ENCODE measurements around the gene PIGN.

The PIGN gene

GRCh38 chr18:61992923-61993322 is 193.9 kb downstream of the PIGN start:
- ATAC-seq: no peak

DNA sequence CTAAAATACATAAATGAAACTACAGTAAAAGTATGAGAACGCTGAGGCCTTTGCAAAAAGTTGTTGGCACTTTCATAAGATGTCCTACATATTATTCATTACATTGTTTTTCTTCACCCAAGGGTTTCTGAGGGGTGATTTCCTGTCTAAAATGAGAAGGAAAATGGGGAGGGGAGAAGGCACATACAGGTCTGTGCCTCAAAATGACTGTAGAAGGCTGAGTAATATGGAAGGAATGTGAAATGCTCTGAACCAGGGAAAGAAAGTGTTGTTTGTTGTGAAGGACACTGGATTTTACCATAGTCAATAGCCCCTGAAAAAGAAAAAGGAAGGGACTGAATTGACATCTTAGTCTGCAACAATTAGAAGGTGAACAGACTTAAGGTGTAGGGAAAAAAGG is 194.6 kb downstream of the PIGN start:
- H3K9me3 Mint-ChIP-seq: no peaks in the 10 kb centered on the region
- peaks cover 17% of the 10 kb centered on the region for H3K27me3 Mint-ChIP-seq
- H3K4me1 Mint-ChIP-seq: no peaks in the 10 kb centered on the region
- no peak overlapping the region for H3K27ac Mint-ChIP-seq
- no peak overlapping the region for H3K4me3 Mint-ChIP-seq
- ATAC-seq: no peak
- H3K36me3 Mint-ChIP-seq: no peaks in the 10 kb centered on the region

More at GRCh38 chr18:61992923-61993322, 193.9 kb downstream of the PIGN start:
- Mint-ChIP-seq H3K9me3 (no peaks in the 10 kb centered on the region), H3K36me3 (no peaks in the 10 kb centered on the region), H3K27me3 (peaks cover 12% of the 10 kb centered on the region), H3K4me1 (no peaks in the 10 kb centered on the region), H3K27ac (no peak overlapping the region), H3K4me3 (no peak overlapping the region)

DNA sequence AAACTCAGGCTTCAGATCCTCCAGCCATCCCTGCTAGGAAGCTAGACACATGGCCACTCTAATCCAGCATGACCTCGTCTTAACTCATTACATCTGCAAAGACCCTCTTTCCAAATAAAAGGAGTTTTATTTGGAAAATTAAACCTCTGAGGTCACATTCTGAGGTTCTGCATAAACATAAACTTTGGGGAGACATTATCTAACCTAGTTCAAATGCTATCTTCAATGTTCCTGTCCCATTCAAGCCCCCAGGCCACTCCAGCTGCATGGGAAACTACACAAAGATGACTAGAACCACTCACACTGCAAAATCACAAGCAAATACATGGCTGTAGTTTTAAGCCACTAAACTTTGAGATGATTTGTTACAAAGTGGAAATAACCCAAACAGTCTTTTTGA is 195.0 kb downstream of the PIGN start:
- Mint-ChIP-seq H3K36me3 (no peaks in the 10 kb centered on the region), H3K9me3 (no peaks in the 10 kb centered on the region), H3K4me1 (no peaks in the 10 kb centered on the region), H3K27ac (no peak overlapping the region), H3K27me3 (peaks cover 21% of the 10 kb centered on the region), H3K4me3 (no peak overlapping the region)
- no peak for ATAC-seq

DNA sequence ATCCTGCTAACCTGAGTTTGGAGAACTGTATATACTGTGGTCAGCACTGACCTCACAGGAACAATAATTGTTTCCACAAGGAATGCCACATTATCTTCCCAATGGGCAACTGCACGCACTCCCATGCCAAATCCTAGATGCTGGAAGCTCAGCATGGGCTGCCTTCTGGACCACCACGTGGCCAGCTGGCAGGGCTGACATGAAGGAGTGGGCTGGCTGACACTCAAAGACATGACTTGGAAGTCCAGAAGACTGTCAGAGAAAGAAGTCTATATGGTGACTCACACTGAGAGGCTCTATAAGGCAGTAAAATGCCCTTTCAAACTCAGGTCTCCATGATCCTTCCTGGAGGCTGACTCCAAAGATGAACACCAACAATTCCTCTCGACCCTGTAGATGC is 195.7 kb downstream of the PIGN start:
- Mint-ChIP-seq H3K9me3 (no peaks in the 10 kb centered on the region), H3K27ac (no peak overlapping the region), H3K4me1 (no peaks in the 10 kb centered on the region), H3K36me3 (no peaks in the 10 kb centered on the region), H3K4me3 (no peak overlapping the region), H3K27me3 (peaks cover 27% of the 10 kb centered on the region)
- no peak for ATAC-seq

Measured in stimulated activated memory B cell treated with anti-CD40 and anti-IgM and Interleukin-4, amounts not matched to agents 10 μg/mL and 1 μg/mL and 100 μg/mL, for 72 hours (primary cell).